Activated T-cell treated with anti-CD3 and anti-CD28 coated beads, Interleukin-2, amount 50 U/mL, for 48 hours (primary cell): ENCODE data around the gene CNN1.
"Not testable (repeated sequence)": the region's sequence is repeated elsewhere in the genome, so short reads cannot be mapped to it uniquely, and the experiment has no call there.

Source experiments
- DNase-seq, 2 experiments: peaks; one replicate each; pipeline ENCODE4 v3.0.0-alpha.2; 2020

The CNN1 gene

DNA sequence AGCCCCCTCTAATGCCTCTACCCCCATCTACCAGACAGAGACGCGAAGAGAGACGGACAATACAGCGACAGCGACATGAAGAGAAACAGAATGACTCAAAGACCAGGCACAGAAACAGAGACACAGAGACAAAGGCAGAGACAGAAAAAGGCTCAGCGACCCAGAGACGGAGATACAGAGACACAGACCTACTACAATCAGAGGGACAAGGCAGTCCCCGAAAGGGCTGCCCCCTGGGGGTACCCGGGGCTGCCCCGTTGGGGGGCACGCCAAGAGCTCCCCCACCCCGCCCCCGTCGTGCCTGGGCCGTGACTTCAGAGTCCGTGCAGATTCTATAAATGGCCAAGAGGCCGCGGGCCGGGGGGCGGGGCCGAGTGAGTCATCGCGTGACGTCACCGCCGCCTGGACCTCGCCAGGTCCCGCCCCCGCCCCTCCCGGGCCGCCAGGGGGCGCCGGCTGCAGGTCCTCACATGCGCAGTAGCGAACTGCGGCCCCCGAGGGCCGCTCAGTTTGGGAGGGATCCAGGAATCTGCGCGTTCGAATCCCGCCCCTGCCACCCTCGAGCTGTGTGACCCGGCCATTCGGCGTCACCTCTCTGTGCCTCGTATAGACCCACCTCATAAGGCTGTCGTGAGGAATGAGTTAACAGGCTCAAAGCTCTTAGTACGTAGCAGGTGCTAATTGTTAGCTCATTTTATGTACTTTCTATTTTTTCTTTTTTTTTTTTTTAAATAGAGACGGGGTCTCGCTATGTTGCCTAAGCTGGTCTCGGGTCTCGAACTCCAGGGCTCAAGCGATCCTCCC, 2.7 kb upstream of the CNN1 start:
- DNase-seq, result peak; percentile 91 to 93

DNA sequence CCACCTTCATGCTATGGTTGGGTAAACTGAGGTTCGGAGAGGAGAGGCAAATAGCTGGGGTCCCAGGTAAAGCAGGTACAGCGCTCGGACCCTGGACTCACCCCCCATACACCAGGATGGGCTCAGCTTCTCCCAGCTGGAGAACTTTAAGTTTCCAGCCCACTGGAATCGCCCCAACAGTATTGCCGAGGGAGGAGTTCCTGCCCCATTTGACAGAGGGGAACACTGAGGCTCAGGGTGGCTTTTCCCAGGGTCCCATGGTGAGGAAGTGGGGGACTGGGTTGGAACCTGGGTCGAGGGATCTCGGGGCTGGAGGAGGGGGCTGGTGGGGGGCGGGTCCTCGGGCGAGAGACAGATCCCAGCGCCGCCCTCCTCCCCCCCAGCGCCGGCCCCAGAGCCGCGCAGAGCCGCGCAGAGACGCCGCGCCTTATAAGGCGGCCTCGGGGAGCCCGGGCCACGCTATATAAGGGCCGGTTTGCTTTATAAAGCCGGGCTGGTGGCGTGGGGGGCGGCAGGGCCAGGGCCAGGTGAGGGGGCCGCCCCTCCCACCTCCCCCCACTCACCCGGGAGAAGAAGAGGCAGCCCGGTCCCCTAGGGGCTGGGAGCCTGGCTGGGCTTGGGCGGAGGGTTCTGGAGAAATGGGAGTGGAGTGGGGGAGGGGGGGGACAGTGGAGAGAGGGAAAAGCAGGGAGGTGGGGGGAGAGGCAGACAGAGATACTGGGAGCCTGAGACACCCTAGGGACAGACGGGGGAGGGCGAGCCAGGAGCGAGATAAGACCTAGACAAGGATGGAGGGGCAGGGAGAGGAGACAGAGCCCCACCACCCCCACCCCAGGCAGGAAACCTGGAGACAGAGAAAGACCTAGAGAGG, 1.1 kb downstream of the CNN1 start:
- DNase-seq, result no peak

DNA sequence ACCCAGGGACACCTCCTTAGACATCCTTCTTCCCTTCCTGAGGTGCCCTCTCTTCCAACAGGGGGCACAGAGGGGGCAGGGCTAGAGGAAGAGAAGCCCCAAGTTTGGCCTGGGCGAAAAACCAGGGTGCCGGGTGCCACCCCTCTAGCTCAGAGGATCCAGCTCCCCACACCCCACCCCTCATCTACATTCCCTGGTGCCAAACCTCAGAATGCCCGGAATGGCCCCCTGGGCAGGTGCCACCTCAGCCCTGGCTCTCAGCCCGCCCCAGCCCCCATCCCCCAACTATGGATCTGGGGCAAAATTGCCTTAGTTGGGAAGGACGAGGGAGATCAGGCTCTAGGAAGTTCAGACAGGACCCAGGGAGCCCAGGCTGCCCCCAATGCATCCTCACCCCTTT, 2.0 kb downstream of the CNN1 start:
- DNase-seq, result no peak

DNA sequence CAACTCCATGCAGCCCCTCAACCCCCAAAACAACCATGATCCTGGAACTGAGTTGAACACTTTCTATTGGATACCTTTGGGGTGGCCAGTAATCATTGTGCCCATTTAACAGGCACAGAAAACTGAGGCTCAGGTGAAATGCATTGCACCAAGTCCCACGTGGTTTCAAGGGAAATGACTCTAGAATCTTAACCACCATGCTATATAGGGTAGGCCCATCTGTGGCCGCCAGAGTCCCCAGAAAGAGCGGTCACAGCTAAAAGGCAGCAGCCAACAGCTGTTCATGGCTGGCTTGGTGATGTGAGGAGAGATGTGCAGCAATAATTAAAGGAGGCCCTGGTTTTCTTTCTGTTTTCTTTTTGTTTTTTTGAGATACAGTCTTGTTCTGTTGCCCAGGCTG, 2.6 kb downstream of the CNN1 start:
- DNase-seq, result no peak

DNA sequence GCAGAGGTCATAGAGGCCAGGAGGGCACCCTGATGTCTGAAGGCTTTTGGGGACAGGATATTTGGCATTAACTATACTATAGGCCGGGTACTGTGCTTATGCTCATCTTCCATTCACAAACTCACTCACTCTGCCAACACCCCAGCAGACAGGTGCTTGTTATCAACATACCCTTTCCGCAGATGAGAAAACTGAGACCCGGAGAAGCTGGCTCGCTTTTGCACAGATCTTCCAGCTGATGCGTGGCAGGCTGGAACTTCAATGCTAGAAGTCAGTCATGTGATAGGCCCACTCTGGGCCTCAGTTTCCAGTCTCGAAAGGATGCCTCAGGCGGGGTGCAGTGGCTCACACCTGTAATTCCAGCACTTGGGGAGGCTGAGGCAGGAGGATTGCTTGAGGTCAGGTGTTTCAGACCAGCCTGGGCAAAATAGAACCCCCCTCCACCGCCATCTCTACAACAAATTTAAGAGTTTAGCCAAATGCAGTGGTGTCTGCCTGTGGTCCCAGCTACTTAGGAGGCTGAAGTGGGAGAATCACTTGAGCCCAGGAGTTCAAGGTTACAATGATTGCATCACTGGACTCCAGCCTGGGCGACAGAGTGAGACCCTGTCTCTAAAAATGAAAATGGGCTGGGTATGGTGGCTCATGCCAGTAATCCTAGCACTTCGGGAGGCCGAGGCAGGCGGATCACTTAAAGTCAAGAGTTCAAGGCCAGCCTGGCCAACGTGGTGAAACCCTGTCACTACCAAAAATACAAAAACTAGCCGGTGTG, 9.5 kb downstream of the CNN1 start:
- no peak for DNase-seq

DNA sequence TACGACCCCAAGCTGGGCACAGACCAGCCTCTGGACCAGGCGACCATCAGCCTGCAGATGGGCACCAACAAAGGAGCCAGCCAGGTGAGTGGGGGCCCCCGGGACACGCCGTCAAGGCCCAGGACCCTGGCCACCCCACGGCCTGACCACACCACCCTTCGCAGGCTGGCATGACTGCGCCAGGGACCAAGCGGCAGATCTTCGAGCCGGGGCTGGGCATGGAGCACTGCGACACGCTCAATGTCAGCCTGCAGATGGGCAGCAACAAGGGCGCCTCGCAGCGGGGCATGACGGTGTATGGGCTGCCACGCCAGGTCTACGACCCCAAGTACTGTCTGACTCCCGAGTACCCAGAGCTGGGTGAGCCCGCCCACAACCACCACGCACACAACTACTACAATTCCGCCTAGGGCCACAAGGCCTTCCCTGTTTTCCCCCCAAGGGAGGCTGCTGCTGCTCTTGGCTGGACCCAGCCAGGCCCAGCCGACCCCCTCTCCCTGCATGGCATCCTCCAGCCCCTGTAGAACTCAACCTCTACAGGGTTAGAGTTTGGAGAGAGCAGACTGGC, 10.8 kb downstream of the CNN1 start:
- no peak for DNase-seq

DNA sequence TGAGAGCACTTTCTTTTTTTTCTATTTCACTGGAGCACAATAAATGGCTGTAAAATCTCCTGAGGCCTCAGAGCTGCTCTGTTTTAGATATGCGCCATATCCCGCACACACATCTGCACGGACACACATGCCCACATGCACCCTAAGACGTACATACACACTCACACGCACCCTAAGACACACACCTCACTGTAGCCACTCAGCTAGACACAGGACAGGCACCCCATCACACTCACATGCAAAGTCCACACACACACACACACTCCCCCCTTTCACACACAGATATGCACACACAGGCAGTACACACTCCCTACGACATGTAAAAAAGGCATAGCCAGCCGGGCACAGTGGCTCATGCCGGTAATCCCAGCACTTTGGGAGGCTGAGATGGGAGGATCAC, 11.6 kb downstream of the CNN1 start:
- DNase-seq, result no peak

DNA sequence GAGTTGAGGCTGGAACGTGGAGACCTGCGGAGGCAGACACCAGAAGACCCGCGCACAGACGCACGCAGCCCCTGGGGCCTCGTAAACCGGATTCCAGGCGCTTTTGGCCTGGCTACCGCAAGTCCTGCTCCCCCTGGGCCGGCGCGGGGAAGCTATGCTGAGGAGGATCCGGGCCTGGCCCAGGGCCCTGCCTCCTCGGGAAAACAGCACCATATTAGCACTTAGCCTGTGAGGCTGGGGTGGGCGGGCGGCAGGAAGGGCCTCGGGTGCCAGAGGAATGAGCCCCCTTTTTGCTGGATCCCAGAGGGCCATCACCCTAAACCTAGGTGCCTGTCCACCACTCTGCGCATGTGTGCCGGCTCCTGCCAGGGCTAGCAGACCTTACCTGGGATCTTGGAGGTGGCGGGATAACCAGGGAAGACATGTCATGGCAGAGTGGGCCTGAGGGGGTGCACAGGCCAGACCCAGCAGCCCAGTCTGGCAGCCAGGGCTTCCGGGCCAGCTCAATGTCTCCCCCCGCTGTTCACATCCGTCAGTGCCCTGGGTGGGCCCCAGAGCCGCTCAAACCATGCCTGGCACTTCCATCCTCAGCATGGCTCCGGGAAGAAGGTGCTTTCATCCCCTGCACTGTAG, 13.1 kb downstream of the CNN1 start:
- no peak for DNase-seq

DNA sequence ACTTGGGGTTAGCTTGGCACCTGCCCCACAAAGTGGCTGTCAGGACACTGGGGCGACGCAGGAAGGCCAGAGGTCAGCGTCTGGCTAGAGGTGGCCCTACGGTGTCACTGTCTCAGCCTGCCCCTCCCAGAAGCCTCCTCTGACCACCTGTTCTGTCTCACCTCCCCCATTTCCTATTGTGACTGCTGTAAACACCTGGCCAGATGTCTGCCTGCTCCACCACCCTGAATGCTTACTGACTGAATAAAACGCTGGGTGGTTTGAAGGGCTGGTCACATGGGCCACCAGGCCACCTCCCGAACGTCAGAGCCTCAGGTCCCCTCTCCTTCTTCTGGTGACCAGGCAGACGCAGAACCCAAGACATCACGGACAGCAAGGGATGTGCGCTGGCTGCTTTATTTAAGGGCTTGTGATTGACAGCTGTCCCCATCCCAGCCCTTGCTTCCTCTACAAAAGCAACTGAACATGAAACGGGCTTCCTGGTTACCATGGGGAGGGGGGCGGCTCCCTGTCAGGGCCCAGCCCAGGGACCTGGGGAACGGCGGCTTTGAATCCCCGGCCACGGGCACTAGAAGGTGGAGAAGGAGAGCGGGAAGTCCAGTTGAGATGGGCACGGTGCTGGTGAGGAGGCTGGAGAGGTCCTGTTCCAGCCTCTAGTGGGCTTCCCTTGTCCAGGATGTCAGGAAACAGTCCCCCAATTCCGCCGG, 14.2 kb downstream of the CNN1 start:
- no peak for DNase-seq

DNA sequence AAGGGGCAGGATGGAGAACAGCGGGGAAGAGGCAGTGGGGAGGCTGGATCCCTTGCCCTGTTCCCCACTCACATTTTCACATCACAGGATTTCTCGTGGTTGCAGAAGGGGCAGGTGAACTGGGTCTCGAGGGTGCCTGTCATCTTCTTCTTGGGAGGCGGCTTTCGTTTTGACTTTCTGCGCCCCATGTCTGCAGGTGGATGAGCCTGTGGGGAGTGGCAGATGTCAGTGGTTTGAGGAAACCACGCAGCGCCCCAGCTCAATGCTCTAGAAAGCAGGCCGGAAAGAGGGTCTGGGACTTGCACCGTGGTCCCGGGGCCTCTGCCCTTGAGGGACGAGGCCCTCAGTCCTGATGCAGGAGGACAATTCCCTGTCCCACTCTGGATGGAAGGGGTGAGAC, 15.5 kb downstream of the CNN1 start:
- peak in 1 of 2 experiments; percentile 44 for DNase-seq

DNA sequence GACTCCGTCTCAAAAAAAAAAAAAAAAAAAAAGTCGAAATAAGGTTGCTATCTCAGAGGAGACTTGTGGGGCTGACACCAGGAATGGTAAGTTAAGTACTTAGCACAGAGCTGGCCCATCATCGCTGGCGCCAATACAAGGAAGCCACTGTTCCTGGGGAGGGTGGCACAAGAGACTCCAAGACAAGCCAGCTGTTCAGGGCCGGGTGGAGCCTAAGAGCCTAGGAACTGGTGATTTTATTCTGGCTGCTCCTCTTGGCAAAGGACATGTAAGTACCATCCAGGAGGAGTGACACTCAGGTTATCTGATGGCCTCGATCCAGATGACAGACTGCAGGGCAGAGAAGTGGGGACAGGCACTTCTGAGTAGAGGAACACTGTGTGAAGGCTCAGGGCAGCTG, 16.6 kb downstream of the CNN1 start:
- DNase-seq, result no peak

DNA sequence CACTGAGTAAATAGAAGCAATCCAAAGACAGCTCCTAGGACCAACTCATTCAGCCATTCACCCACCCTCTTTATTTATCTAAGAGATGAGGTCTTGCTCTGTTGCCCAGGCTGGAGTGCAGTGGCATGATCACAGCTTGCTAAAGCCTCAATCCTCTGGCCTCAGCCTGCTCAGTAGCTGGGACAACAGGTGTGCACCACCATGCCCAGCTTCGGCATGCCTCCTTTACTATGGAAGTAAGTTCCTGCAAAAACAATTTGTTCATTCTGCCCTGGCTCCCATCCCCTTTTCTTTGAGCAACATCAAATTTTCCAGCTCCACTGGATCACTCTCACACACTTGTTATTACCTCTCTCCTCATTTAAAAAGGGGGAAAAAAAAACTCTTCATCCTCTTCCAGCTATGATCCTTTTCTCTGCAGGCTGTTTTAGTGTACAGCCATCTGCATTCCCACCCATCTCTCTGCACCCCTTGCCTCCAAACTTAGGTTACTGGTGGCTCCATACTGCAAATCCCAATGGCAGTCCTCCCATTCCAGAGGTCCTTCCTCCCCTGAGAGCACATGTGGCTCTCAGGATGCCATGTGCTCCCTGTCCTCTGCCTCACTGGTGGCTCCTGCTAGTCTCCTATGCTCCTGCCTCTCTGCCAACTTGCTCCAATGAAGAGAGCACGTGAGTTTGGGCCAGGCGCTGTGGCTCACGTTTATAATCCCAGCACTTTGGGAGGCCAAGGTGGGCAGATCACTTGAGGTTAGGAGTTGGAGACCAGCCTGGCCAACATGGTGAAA, 18.2 kb downstream of the CNN1 start:
- DNase-seq, result no peak

DNA sequence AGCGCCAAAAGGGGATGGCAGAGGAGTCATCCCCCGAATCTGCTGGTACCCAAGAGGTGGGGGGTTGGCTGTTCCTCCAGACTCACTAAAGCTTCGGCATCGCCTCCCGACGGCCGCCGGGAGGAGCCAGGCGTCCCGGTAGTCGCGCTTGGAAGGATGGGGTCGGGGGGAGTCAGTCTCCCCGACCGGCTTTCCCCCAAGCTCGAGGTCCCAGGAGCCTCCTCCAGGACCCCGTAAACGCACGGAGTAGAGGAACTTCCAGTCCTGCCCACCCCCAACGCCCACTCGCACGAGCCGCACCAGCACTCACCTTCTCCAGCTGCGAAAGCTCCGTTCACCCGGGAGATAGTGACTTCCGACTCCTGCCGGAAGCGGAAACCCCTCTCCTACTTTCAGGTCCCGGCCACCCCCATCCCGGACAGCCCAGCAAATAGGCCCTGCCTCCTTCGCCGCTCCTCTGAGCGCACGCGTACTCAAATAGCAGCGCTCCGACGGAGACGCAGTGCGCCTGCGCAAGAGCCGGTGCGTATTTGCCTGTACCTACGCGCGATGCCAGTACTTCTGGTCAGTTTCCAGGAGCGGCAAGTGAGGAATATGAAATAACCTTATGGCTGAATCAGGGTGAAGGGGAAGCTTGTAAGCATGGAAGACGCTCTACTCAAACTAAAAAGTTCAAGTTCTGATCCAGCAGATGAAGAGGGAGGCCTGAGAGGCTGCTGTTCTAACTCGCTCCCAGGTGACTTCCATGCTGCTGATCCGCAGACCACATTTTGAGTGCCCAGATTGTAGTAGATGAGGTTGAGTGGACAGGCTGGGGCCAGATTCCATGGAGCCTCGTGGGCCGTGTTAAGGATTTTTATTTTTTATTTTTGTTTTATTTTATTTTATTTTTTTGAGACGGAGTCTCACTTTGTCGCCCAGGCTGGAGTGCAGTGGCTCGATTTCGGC, 20.5 kb downstream of the CNN1 start, which contains the start of gene ELOF1:
ELOF1 (minus strand) TSS at position 350 of the 948 bp plus-strand sequence. CDS start 4,883 bp downstream, outside the sequence.
- DNase-seq, result peak; percentile 97

DNA sequence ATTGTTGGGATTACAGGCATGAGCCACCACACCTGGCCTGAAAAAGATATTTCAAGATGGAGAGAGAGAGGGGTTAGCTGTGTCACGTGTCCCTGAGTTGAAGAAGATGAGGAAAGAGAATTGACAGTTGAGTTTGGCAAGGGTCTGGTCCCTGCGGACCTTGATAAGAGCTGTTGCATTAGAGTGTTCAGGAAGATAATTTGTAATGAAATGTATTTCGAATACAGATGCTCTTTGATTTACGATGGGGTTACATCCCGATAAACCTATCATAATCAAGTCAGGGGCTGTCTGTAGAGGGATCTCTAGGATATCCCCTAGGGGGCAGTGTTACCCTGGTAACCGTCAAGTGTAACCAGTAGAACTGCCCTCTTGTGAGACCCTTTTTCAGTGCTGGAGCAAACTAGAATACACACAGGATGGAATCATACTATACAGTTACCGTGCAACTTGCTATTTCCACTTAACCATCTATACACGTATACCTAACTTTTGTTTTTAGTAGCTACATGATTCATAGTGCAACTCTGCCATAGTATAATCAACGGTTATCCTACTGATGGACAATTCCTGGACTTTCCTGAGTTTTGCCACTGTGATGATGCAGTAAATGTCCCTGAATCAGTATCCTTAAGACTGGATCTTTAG, 21.9 kb downstream of the CNN1 start:
- DNase-seq, result peak; percentile 63 to 65

DNA sequence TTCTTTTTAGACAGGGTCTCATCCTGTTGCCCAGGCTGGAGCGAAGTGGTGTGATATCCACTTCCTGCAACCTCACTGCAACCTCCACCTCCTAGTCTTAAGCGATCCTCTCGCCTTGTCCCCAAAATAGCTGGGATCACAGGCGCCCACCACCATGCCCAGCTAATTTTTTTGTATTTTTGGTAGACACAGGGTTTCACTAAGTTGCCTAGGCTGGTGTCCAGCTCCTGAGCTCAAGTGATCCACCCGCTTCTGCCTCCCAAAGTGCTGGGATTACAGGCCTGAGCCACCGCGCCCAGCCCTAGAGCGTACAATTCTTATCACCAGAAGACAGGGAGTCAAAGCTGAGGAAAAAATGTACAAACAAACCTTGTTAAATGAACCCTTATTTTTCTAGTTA, 24.9 kb downstream of the CNN1 start:
- DNase-seq, result no peak

DNA sequence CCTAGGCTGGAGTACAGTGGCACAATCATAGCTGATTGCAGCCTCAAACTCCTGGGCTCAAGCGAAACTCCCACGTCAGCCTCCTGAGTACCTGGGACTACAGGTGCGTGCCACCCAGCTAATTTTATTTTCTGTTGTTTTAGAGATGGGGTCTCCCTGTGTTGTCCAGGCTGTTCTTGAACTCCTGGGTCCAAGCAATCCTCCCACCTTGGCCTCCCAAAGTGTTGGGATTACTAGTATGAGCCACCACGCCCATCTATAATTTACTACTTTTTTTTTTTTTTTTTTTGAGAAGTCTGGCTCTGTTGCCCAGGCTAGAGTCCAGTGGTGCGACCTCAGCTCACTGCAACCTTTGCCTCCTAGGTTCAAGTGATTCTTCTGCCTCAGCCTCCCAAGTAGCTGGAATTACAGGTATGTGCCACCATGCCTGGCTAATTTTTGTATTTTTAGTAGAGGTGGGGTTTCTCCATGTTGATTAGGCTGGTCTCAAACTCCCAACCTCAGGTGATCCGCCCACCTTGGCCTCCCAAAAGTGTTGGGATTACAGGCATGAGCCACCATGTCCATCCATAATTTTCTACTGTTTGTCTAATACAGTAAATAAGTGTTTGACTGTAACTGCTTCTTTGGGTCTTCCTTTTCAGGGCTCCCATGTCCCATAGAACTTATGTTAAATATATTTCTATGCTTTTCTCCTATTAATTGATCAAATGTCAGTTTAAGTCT, 25.6 kb downstream of the CNN1 start:
- DNase-seq, result not testable (repeated sequence)

DNA sequence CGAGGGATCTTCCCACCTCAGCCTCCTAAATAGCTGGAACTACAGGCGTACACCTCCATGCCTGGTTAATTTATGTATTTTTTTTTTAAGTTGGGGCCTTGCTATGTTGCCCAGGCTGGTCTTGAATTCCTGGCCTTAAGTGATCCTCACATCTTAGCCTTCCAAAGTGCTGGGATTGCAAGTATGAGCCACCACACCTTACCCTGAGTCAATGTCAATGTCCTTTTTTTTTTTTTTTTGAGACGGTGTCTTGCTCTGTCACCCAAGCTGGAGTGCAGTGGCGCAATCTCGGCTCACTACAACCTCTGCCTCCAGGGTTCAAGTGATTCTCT, 27.0 kb downstream of the CNN1 start:
- DNase-seq, result not testable (repeated sequence)

DNA sequence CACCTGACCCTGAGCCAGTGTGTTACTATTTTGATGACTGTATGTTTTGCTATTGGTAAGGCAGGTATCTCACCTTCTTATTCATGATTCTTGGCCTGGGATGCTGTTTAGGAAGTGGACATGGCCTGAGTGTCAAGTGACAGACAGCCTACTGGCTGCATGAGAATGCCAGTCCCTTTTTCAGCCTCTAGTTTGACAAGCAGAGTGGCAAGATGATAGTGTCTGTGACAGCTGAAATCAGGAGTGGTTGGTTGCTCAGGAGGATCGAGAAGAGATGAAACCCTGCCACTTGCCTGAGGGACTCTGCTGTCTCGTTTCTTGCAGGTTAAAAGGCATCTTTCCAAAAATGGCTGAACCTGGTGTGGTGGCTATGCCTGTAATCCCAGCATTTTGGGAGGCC, 27.5 kb downstream of the CNN1 start:
- DNase-seq, result no peak
